GM18519 (cell line): ENCODE data around the gene TGFBRAP1.
"Not testable (repeated sequence)": the region's sequence is repeated elsewhere in the genome, so short reads cannot be mapped to it uniquely, and the experiment has no call there.

Experiments
- ATAC-seq: cut with Tn5 transposase; IDR thresholded peaks from one replicate; pipeline ENCODE4 v1.9.1; 2021; ENCODE audit warnings: mild to moderate bottlenecking, moderate library complexity; ENCODE audit not compliant: unreplicated experiment, low FRiP score

Gene TGFBRAP1

DNA sequence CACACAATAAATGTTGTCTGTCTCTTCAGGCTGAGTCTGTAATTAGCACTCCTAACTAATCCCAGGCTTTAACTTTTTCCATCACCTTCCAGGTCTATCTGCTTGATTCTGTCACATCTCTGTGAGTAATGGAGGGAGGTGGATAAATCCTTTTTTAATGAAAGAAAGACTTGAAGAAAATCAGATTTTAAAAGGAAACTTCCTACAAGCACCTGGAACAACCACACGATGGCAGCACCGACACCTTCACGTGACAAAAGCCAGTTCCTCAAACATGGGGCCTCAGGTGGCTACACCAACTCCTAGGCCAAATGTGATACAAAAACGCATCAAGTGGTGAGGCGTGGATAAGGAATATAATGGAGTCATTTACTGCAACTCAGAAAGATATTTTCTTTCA, 41.8 kb downstream of the TGFBRAP1 start:
- no peak for ATAC-seq

DNA sequence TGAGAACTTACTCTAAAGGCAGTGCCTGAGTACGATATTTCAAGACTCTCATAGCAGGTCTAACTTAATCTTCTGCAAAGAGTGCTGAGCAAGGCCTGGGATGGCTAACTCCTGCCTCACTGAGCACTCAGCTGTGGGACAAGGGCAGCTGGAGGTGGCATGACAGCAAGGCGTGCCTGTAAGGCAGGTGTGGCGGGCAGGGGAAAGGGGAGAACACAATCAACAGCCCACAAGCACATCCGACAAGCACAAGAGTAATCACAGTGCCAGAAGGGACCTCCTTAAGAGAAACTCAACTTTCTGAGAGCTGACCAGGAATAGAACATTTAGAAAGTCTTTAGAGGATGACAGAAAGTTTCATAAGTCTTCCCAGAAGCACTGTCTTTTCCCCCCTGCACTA, 46.0 kb downstream of the TGFBRAP1 start:
- no peak for ATAC-seq

DNA sequence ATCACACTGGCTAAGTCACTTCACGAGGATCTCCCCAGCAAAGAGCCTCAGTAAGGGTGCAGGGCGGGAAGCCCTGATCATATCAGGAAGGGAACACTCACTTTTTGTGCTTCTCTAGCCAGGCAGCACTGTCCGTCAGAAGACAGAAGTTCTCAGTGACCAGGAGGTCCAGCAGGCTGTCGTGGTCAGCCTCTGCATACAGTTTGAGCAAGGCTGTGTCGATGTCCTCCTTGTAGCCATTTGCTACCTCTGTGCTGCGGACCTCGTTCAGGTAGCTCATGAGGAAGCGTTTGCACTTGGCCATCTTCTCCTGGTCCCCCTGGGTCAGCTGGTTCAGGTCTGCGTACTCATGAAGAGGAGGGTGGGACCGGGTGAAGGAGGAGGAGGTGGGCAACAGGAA, 49.3 kb downstream of the TGFBRAP1 start:
- ATAC-seq, result no peak

DNA sequence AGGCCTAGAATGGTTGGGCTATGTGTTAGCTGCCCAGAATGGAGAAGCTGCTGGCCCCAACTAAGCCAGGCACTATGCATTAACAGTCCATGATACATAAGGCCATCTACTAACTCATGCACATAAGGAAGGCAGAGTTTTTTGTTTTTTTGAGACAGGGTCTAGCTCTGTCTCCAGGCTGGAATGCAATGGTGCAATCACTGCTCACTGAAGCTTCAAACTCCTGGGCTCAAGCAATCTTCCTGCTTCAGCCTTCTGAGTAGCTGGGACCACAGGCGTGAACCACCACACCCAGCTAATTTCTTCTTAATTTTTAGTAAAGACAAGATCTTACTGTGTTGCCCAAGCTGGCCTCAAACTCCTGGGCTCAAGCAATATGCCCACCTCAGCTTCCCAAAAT, 50.4 kb downstream of the TGFBRAP1 start:
- no peak for ATAC-seq

DNA sequence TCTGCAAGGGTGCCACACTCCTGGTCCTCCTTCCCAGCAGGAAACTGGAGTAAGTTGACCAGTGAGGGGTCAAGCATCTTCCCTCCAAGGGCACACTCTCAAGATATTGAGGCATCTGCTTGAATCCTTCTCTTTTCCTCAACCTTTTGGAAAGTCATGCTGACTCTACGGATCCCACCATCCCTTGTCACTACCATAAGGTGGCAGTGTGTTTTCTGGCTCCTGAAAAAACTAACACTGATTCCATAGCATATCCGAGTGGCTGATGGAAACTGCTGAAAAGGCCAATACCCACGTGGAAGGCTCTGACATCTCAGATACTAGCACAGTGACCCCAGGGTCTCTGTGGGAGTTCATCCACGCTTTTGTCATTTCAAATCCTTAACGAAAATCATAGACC, 50.9 kb downstream of the TGFBRAP1 start:
- ATAC-seq, result no peak

DNA sequence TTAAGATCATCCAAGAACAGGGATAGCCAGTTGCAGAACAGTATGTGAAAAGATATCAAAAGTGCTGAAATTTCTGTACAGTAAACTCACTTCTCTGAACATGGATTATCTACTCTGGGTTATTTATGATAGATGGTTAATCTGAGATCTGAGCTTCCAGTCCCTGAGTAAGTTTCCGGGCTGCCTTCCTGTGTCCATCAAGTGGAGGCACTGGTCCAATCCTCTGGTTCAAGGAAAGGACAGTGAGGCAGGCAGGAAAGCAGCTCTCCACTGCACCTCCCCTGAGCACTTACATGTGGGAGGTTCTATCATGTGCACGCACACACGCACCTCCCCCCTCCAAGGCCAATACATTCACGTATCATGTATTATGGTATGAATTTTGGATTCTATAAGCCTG, 55.5 kb downstream of the TGFBRAP1 start:
- ATAC-seq, result no peak

DNA sequence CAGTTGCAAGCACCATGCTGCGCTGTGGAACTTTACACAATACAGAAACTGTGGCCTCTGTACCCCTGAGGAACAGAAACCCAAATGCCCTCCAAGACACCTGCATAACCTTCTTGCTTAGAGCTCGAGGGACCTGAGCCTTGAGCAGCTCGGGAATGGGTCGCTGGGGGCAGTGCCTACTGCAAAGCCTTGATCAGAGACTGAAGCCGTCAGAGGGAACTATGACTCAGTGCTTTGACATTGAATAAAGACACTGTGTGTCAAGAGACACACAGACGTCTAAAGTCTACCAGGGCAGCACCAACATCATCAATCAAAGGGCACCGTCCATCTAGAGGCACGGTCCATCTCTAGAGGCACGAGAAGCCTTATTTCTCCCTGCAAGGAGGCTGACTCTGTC, 57.4 kb downstream of the TGFBRAP1 start:
- no peak for ATAC-seq

DNA sequence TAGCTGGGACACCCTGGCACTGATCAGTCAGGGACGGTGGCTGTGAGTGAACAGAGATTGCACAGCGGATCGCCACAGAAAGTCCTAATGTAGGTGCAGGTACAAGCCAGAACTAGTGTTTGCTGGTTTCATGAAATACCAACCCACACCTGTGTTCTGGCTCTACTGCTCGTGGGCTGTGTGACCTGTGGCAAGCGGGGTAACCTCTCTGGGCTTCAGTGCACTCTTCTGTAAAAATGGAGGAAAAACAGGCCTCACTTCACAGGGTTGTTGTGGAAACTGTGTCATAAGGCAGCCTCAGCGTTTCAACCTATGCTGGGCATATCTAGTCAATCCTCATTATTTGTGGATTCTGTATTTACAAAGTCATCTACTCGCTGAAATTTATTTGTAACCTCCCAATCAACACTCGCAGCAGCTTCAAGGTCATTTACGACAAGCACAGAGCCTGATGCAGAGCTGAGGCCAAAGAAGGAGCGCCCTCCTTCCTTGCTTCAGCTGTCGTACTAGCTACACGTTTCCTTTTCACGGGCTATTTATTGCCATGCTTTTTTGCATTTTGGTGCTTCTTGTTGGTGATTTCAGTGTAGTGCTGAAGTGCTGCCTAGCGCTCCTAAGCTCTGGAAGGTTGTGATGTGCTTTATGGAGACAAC, 58.0 kb downstream of the TGFBRAP1 start:
- no peak for ATAC-seq

DNA sequence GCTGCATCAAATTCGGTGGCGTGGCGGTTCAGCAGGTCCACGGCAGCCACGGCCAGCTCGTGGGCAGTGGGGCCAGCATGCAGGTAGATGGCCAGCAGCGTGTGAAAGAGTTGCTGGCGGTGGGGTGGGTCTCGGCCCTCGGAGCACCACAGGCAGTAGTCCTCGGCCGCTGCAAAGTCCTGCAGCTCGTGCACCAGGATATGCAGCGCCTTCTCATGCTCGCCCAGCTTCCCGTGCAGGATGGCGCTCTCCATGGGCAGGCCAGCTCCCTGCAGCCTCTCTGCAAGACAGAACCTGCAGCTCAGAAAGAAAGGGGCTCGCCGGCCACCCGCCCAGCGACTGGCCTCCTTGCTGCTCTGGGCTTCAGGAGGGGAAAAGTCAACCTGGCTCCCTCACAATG, 60.1 kb downstream of the TGFBRAP1 start:
- no peak for ATAC-seq

DNA sequence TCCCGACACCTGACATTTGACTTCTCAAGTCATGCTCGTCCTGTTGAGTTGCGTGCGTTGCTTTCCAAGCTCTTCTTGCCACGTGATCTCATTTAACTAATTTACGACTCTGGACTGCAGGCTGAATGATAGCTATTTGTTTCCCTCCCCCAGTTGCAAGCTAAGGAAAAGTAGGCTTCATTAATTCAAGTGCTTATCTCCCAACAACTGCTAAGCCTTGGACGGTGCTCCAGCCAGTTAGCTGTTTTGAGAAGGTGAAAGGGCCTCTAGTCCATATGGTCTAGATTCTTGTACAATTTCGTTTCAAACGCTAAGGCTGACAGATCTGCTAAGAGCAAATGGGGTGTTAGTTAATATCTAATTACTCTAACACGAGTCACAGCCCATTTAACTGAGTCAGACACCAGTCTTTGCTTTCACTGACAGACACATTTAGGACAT, 66.9 kb downstream of the TGFBRAP1 start:
- no peak for ATAC-seq

DNA sequence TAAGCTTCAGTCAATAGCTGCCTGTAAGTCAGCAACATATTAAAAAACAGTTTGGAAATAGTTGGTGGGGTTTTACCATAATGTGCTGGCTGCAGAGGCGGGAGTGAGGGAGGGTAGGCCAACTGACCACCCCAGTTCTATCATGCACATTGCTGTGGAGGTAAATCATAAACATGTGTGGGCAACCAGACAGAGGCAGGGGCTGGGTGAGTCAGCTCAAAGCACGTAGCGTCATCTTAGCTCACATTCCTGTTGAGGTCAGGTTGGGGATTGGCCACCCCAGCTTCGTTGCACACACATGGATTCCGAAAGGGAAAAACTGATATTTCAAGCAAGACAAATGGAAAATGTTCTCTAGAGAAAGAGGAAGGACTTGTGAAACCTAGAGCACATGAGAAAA, 68.5 kb downstream of the TGFBRAP1 start:
- ATAC-seq, result no peak

DNA sequence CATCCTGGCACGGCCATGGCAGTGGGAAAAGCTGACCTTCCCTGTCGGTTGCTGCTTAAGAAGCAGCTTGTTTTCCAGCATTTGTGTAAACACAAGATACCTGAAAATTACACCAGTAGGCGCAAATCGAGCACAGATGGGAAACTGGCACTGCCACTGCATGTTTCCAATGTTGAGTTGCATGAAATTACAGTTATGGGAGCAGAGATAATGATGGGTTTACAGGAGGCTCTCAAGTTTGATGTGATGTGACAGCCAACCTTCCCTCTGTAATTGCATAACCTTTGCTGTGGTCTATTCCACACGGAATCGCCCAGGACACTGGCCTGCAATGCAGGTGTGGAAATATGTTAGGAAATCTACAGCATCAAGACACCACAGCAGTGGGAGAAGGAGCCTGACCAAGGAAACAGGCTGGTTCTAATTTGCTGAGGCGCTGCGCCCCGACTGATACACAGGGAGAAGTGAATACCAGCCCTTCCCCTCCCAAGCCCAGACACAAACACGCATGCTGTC, 70.6 kb downstream of the TGFBRAP1 start:
- ATAC-seq, result no peak

DNA sequence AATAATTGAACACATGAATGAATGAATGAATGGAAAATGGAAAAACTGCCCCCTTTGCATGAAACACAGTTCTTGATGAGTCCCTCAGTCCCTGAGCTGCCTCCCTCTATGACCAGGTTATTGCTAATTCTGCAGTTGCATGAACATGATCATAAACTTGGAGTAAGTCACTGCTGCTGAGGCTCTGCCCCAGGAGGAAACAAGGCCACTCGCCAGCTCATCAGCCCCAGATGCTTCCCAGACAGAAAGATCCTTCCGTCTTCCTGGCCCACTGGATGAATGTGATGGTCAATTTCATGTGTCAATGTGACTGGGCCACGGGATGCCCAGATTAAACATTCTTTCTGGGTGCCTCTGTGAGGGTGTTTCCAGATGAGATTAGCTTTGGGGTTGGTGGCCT, 71.6 kb downstream of the TGFBRAP1 start:
- ATAC-seq, result no peak

DNA sequence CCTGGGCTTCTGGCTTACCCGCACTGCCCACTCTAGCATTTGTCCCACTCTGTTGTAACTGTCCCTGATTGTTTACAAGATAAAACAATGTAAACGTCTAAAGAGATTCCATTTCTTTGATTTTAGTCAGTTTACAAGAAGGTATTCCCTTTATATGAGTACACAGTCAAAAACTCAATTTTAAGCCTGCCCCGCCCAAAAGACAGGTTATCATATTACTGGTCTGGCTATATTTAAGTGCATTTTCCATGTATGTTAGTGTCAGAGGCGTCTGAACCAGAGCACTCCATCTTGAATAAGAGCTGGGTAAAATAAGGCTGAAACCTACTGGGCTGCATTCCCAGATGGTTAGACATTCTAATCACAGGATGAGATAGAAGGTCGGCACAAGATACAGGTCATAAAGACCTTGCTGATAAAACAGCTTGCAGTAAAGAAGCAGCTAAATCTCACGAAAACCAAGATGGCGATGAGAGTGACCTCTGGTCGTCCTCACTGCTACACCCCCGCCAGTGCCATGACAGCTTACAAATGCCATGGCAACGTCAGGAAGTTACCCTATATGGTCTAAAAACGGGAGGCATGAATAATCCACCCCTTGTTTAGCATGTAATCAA, 73.0 kb downstream of the TGFBRAP1 start:
- ATAC-seq, result no peak

DNA sequence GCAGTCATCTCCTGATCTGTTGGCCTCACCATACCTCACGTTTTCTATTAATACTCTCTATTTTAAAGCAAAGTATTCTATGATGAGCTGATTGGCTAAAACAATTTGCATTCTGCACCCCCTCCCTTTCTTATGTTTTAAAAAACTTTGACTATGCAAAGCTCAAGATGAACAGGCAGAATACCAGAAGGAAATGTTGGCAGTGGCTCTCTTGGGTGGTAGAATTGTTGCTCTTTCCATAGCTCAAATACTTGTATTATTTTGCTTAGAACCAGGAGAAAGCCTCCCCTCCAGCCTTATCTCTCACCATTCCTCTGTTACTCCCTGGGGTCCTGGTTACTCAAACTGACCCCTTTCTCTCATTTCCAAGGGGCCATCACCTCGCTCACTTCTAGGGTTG, 73.6 kb downstream of the TGFBRAP1 start:
- ATAC-seq, result no peak

DNA sequence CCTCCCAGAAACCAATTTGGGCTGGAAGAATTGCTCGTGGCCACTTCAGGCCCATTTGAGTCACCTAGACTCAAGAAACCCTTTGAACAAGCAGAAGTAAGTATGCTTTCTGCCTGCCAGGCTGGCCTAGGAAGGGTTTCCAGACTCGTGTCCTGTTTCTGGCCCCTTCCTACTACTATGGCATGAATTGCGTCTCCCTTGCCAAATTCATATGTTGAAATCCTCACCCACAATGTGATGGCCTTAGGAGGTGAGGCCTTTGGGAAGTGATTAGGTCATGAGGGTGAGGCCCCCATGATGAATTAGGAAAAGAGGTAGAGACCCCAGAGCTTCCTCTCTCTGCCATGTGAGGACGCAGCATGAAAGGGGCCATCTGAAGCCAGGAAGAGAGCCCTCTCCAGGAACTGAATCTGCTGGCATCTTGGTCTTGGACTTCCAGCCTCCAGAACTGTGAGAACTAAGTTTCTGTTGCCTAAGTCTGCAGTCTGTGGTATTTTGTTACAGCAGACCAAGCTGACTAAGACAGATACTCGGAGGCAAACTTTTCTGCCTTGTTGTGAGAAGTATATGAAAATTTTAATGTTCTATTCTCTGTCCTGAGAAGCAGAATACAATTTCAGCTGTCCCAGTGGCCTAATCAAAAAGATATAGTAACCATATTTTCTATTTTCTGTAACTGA, 74.9 kb downstream of the TGFBRAP1 start:
- ATAC-seq, result no peak

DNA sequence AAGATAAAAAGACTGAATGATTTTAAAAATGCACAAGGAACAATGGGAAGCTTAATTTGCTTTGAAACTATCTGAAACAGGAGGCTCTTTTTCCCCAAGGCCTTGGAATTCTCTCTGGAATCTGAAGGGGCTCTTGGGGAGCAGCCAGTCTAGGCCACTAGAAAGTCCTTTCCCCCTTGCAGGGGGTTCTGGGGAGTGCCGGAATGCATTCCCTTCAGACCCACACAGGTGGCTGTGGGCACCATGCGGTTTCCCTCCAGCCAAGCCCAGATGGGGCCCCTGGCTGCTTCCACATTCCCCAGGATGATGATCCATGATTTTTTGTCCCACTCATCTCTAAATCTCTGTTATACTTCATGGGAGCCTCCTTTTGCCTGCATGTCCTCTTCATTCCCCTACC, 77.3 kb downstream of the TGFBRAP1 start:
- no peak for ATAC-seq

DNA sequence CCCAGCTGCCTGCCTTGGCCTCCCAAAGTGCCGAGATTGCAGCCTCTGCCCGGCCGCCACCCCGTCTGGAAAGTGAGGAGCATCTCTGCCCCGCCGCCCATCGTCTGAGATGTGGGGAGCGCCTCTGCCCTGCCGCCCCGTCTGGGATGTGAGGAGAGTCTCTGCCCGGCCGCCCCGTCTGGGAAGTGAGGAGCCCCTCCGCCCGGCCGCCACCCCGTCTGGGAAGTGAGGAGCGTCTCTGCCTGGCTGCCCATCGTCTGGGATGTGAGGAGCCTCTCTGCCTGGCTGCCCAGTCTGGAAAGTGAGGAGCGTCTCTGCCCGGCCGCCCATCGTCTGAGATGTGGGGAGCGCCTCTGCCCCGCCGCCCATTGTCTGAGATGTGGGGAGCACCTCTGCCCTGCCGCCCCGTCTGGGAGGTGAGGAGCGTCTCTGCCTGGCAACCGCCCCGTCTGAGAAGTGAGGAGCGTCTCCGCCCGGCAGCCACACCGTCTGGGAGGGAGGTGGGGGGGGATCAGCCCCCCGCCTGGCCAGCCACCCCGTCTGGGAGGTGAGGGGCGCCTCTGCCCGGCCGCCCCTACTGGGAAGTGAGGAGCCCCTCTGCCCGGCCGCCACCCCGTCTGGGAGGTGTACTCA, 78.4 kb downstream of the TGFBRAP1 start:
- ATAC-seq, result not testable (repeated sequence)

DNA sequence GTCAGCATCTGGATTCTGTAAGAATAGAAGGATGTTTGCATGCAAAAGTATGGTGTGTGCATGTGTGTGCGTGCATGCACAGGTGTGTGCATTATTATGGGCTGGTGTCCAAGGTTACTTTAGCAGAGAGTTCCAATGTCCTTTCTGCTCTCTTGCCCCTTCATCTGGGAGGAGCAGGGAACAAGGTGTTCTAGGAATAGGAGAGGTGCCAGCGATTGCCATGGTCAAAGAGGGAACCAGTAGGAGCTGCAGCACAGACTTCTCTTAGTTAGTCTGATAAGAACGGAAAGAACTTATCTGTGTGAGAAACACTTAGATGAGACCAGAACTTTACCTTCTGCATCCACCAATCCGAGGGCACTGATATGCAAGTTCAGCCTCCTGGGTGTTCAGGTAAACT, 79.6 kb downstream of the TGFBRAP1 start:
- ATAC-seq, result no peak

DNA sequence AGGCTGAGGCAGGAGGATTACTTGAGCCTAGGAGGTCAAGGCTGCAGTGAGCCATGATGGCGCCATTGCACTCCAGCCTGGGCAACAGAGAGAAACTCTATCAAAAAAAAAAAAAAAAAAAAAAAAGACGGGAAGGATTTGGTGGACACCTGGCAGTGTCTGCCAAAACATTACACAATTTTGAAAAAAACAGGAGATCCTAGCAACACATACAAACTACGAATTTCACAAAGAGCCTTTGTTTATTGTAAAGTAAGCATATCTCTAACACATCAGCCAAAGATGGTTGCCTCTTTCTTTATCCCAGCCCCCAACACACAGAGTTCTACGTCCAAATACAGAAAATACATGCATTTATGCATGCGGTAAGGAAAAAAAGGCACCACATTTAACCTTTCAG, 80.4 kb downstream of the TGFBRAP1 start:
- ATAC-seq, result no peak

DNA sequence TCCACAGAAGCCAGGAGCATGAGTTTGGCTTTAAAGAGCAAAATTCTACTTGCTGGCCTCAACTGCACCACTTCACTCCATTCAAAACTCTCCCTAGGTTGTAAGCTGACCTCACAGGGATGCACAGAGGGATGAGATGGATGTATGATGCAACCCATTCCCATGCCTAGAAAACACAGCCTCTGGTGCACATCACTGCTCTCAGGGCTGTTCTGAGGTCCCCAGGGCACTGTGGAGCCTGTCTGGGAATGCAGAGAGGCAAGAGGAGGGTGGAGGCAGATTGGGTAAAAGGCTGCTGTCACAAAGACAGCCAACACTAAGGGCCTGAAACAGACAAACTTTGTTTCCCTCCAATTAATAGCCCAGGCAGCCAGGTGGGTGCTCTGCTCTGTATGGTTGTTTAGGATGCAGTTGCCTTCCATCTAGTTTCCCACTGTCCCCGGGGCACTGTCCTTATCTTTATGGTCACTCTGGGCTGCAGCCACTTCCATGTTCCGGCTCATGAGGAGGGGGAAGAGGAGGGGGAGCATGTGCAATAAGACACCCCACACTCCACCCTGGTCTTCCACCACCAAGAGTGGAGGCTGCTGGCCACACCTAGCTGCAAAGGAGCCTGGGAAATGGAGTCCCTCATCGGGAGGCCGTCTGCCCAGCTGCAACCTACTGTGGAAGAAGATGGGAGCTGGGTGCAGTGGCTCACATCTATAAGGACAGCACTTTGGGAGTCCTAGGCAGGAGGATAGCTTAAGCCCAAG, 81.0 kb downstream of the TGFBRAP1 start:
- ATAC-seq, result no peak
